ENCODE measurements around the gene AHSG. TPM values are rescaled to one million over a fixed set of nuclear protein-coding genes. Genes with fewer than 3 reads are reported as not detected.

The AHSG gene
- total and polyA plus RNA-seq, 2 donors: 0.23 to 0.33 TPM

DNA sequence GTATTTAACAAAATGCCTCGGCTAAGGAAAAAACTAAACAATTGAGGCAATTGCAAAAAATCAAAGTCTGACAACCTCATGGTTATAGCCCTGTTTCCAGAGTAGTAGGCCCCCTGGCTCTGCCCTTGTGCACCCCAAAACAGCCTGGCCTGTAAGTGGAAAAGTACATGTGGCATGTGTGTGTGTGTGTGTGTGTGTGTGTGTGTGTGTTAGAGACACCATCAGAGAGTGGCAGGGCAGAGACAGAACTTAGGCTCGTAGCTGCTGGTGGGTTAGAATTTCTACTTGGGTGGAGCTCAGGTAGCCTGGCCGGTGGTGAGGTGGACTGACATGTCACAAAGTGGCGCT is 14.1 kb upstream of the AHSG start:
- Histone ChIP-seq H3K4me3 (ENCODE audit: low read length in 2 of 2) (no peak overlapping the region), H3K9me3 (ENCODE audit: control insufficient read depth in 2 of 2, insufficient read depth in 1 of 2, low read length in 1 of 2) (peaks cover 0 to 2% of the 10 kb centered on the region in 2 donors), H3K4me1 (ENCODE audit: control insufficient read depth in 2 of 2, insufficient read depth in 2 of 2, low read length in 2 of 2) (no peaks in the 10 kb centered on the region), H3K27me3 (ENCODE audit: control insufficient read depth in 2 of 2, insufficient read depth in 1 of 2, low read length in 1 of 2) (no peaks in the 10 kb centered on the region), H3K36me3 (ENCODE audit: control insufficient read depth in 2 of 2, insufficient read depth in 2 of 2, low read length in 1 of 2) (no peaks in the 10 kb centered on the region), H3K27ac (ENCODE audit: low read depth in 1 of 2, low read length in 1 of 2) (no peak overlapping the region)
- no peak for DNase-seq (ENCODE audit: low read depth in 6 of 9, low spot score in 9 of 9)
- WGBS: 95% methylated on average over 4 of the region's 4 CpGs

- DNase-seq (ENCODE audit: low read depth in 6 of 9, low spot score in 9 of 9): no peak
- H3K4me3 ChIP-seq (ENCODE audit: low read length in 2 of 2): no peak overlapping the region
- H3K36me3 ChIP-seq (ENCODE audit: control insufficient read depth in 2 of 2, insufficient read depth in 2 of 2, low read length in 1 of 2): no peaks in the 10 kb centered on the region
- no peaks in the 10 kb centered on the region for H3K4me1 ChIP-seq (ENCODE audit: control insufficient read depth in 2 of 2, insufficient read depth in 2 of 2, low read length in 2 of 2)
- peaks cover 0 to 2% of the 10 kb centered on the region in 2 donors for H3K9me3 ChIP-seq (ENCODE audit: control insufficient read depth in 2 of 2, insufficient read depth in 1 of 2, low read length in 1 of 2)
- H3K27me3 ChIP-seq (ENCODE audit: control insufficient read depth in 2 of 2, insufficient read depth in 1 of 2, low read length in 1 of 2): no peaks in the 10 kb centered on the region
- no peak overlapping the region for H3K27ac ChIP-seq (ENCODE audit: low read depth in 1 of 2, low read length in 1 of 2)
- WGBS: 87% methylated on average over 12 of the region's 12 CpGs
Measured at GRCh38 chr3:186599142-186599784, 13.6 kb upstream of the AHSG start.

DNA sequence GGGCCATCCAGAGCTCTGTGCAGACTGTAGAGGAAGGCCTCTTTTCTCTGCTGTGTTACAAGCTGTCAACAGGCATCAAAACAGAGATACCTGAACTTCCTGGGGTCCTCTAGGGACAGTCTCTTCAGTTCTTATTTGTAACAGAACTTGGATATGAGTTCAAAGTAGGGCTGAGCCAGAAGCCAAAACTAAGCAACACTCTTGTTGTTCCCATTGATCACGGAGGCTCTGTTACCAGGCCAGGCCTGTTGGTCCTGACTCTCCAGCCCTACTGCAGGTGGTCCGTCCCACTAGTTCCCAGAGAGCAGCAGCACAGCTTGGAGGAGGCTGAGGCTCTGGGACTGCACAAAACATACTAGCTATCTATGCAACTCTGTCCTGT is 13.1 kb upstream of the AHSG start:
- WGBS: 97% methylated on average over 2 of the region's 2 CpGs
- Histone ChIP-seq H3K27ac (ENCODE audit: low read depth in 1 of 2, low read length in 1 of 2) (no peak overlapping the region), H3K36me3 (ENCODE audit: control insufficient read depth in 2 of 2, insufficient read depth in 2 of 2, low read length in 1 of 2) (no peaks in the 10 kb centered on the region), H3K4me3 (ENCODE audit: low read length in 2 of 2) (no peak overlapping the region), H3K27me3 (ENCODE audit: control insufficient read depth in 2 of 2, insufficient read depth in 1 of 2, low read length in 1 of 2) (no peaks in the 10 kb centered on the region), H3K4me1 (ENCODE audit: control insufficient read depth in 2 of 2, insufficient read depth in 2 of 2, low read length in 2 of 2) (no peaks in the 10 kb centered on the region), H3K9me3 (ENCODE audit: control insufficient read depth in 2 of 2, insufficient read depth in 1 of 2, low read length in 1 of 2) (peaks cover 0 to 2% of the 10 kb centered on the region in 2 donors)
- no peak for DNase-seq (ENCODE audit: low read depth in 6 of 9, low spot score in 9 of 9)

- H3K9me3 ChIP-seq (ENCODE audit: control insufficient read depth in 2 of 2, insufficient read depth in 1 of 2, low read length in 1 of 2): peaks cover 0 to 2% of the 10 kb centered on the region in 2 donors
- H3K4me1 ChIP-seq (ENCODE audit: control insufficient read depth in 2 of 2, insufficient read depth in 2 of 2, low read length in 2 of 2): no peaks in the 10 kb centered on the region
- no peak overlapping the region for H3K4me3 ChIP-seq (ENCODE audit: low read length in 2 of 2)
- H3K36me3 ChIP-seq (ENCODE audit: control insufficient read depth in 2 of 2, insufficient read depth in 2 of 2, low read length in 1 of 2): no peaks in the 10 kb centered on the region
- no peaks in the 10 kb centered on the region for H3K27me3 ChIP-seq (ENCODE audit: control insufficient read depth in 2 of 2, insufficient read depth in 1 of 2, low read length in 1 of 2)
- 88% methylated on average over 3 of the region's 3 CpGs for WGBS
- no peak overlapping the region for H3K27ac ChIP-seq (ENCODE audit: low read depth in 1 of 2, low read length in 1 of 2)
- DNase-seq (ENCODE audit: low read depth in 6 of 9, low spot score in 9 of 9): no peak
Measured at GRCh38 chr3:186600896-186601295, 12.0 kb upstream of the AHSG start.

DNA sequence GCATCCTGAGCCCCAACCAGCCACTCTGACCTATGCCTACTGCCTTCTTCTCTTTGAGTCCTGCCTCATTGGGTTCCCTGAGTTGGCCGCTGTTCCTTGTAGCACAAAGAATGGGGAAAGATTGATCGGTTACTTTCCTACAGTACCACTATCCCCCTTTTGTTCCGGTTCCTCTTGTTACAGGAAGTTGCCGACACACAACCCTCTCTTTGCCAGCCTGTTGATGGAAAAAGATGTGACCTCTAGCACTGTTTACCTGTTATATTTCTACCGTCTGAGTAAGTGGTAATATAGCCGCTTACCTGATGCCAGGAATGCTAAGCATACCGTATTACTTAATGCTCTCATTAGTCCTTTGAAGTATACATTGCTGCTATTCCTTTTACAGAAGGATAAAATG is 9.7 kb upstream of the AHSG start:
- Histone ChIP-seq H3K4me1 (ENCODE audit: control insufficient read depth in 2 of 2, insufficient read depth in 2 of 2, low read length in 2 of 2) (no peaks in the 10 kb centered on the region), H3K4me3 (ENCODE audit: low read length in 2 of 2) (no peak overlapping the region), H3K9me3 (ENCODE audit: control insufficient read depth in 2 of 2, insufficient read depth in 1 of 2, low read length in 1 of 2) (peaks cover 0 to 2% of the 10 kb centered on the region in 2 donors), H3K27ac (ENCODE audit: low read depth in 1 of 2, low read length in 1 of 2) (no peak overlapping the region), H3K36me3 (ENCODE audit: control insufficient read depth in 2 of 2, insufficient read depth in 2 of 2, low read length in 1 of 2) (no peaks in the 10 kb centered on the region), H3K27me3 (ENCODE audit: control insufficient read depth in 2 of 2, insufficient read depth in 1 of 2, low read length in 1 of 2) (no peaks in the 10 kb centered on the region)
- 93% methylated on average over 7 of the region's 7 CpGs for WGBS
- no peak for DNase-seq (ENCODE audit: low read depth in 6 of 9, low spot score in 9 of 9)

- no peak for DNase-seq (ENCODE audit: low read depth in 6 of 9, low spot score in 9 of 9)
- H3K4me3 ChIP-seq (ENCODE audit: low read length in 2 of 2): no peak overlapping the region
- no peaks in the 10 kb centered on the region for H3K9me3 ChIP-seq (ENCODE audit: control insufficient read depth in 2 of 2, insufficient read depth in 1 of 2, low read length in 1 of 2)
- no peaks in the 10 kb centered on the region for H3K27me3 ChIP-seq (ENCODE audit: control insufficient read depth in 2 of 2, insufficient read depth in 1 of 2, low read length in 1 of 2)
- no peak overlapping the region for H3K27ac ChIP-seq (ENCODE audit: low read depth in 1 of 2, low read length in 1 of 2)
- H3K36me3 ChIP-seq (ENCODE audit: control insufficient read depth in 2 of 2, insufficient read depth in 2 of 2, low read length in 1 of 2): no peaks in the 10 kb centered on the region
- H3K4me1 ChIP-seq (ENCODE audit: control insufficient read depth in 2 of 2, insufficient read depth in 2 of 2, low read length in 2 of 2): no peaks in the 10 kb centered on the region
Measured at GRCh38 chr3:186605078-186605477, 7.8 kb upstream of the AHSG start.

- Histone ChIP-seq H3K4me3 (ENCODE audit: low read length in 2 of 2) (no peak overlapping the region), H3K27me3 (ENCODE audit: control insufficient read depth in 2 of 2, insufficient read depth in 1 of 2, low read length in 1 of 2) (no peaks in the 10 kb centered on the region), H3K27ac (ENCODE audit: low read depth in 1 of 2, low read length in 1 of 2) (no peak overlapping the region), H3K9me3 (ENCODE audit: control insufficient read depth in 2 of 2, insufficient read depth in 1 of 2, low read length in 1 of 2) (no peaks in the 10 kb centered on the region), H3K36me3 (ENCODE audit: control insufficient read depth in 2 of 2, insufficient read depth in 2 of 2, low read length in 1 of 2) (no peaks in the 10 kb centered on the region), H3K4me1 (ENCODE audit: control insufficient read depth in 2 of 2, insufficient read depth in 2 of 2, low read length in 2 of 2) (no peaks in the 10 kb centered on the region)
- WGBS: 98% methylated on average over 5 of the region's 5 CpGs
- no peak for DNase-seq (ENCODE audit: low read depth in 6 of 9, low spot score in 9 of 9)
Measured at GRCh38 chr3:186605561-186606545, 7.0 kb upstream of the AHSG start.

- WGBS: 94% methylated on average over 2 of the region's 2 CpGs
Measured at GRCh38 chr3:186608624-186609215, 4.1 kb upstream of the AHSG start.

DNA sequence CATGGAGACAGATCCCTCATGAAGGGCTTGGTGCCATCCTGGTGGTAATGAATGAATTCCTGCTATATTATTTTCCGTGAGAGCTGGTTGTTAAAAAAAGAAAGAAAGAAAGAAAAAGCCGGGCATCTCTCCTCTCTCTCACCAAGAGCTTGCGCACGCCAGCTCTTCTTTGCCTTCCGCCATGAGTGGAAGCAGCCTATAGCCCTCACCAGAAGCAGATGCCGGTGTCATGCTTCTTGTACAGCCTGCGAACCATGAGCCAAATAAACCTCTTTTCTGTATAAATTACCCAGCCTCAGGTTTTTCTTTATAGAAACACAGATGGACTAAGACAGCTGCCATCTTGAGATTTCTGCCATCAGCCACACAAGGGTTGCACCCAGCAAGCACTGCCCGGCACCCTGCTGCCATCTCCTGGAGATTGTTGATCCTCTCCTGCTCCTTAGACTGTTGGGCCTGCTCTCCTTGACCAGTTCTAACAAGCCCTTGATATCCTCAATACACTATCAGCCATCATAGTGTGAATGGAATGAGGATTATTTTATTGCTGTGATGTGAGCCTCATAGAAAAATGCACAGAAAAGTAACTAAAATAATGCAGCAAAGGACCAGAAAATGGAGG is 3.5 kb upstream of the AHSG start:
- H3K4me3 ChIP-seq (ENCODE audit: low read length in 2 of 2): no peak overlapping the region
- WGBS: over 99% methylated on average over 8 of the region's 8 CpGs
- no peak for DNase-seq (ENCODE audit: low read depth in 6 of 9, low spot score in 9 of 9)
- no peaks in the 10 kb centered on the region for H3K36me3 ChIP-seq (ENCODE audit: control insufficient read depth in 2 of 2, insufficient read depth in 2 of 2, low read length in 1 of 2)
- peaks cover 0 to 14% of the 10 kb centered on the region in 2 donors for H3K27me3 ChIP-seq (ENCODE audit: control insufficient read depth in 2 of 2, insufficient read depth in 1 of 2, low read length in 1 of 2)
- H3K27ac ChIP-seq (ENCODE audit: low read depth in 1 of 2, low read length in 1 of 2): no peak overlapping the region
- no peaks in the 10 kb centered on the region for H3K4me1 ChIP-seq (ENCODE audit: control insufficient read depth in 2 of 2, insufficient read depth in 2 of 2, low read length in 2 of 2)
- no peaks in the 10 kb centered on the region for H3K9me3 ChIP-seq (ENCODE audit: control insufficient read depth in 2 of 2, insufficient read depth in 1 of 2, low read length in 1 of 2)

More at GRCh38 chr3:186608624-186609215, 4.1 kb upstream of the AHSG start:
- Histone ChIP-seq H3K9me3 (ENCODE audit: control insufficient read depth in 2 of 2, insufficient read depth in 1 of 2, low read length in 1 of 2) (no peaks in the 10 kb centered on the region), H3K27ac (ENCODE audit: low read depth in 1 of 2, low read length in 1 of 2) (no peak overlapping the region), H3K4me3 (ENCODE audit: low read length in 2 of 2) (no peak overlapping the region), H3K27me3 (ENCODE audit: control insufficient read depth in 2 of 2, insufficient read depth in 1 of 2, low read length in 1 of 2) (peaks cover 0 to 10% of the 10 kb centered on the region in 2 donors), H3K4me1 (ENCODE audit: control insufficient read depth in 2 of 2, insufficient read depth in 2 of 2, low read length in 2 of 2) (no peaks in the 10 kb centered on the region), H3K36me3 (ENCODE audit: control insufficient read depth in 2 of 2, insufficient read depth in 2 of 2, low read length in 1 of 2) (no peaks in the 10 kb centered on the region)
- DNase-seq (ENCODE audit: low read depth in 6 of 9, low spot score in 9 of 9): no peak
